Psoas muscle (tissue), 8 donors: ENCODE results near the gene LHCGR. TPM values are rescaled to one million over a fixed set of nuclear protein-coding genes. Genes with fewer than 3 reads are reported as not detected.

Experiments
- ATAC-seq, 4 donors: fragments of 200-7000 bp; cut with Tn5 transposase; one replicate each; pipeline ENCODE4 v1.9.1; 2020; ENCODE audit warnings: moderate library complexity in 3 of 4, mild to moderate bottlenecking in 2 of 4
- DNase-seq, 2 donors: peaks; one replicate each; pipeline ENCODE4 v3.0.0-alpha.2; 2020
- H3K27ac ChIP-seq: fragments of 200-600 bp; one replicate; pipeline ENCODE4 v1.8.0; 2022
- H3K27me3 ChIP-seq, 3 donors: fragments of 200-600 bp in 1 of 3; one replicate each; pipeline versions ENCODE4 v1.6.1 to v1.8.0; 2013 to 2022; ENCODE audit warnings: low read length in 2 of 3, mild to moderate bottlenecking in 2 of 3, moderate library complexity in 1 of 3; ENCODE audit not compliant: insufficient read depth in 3 of 3
- H3K36me3 ChIP-seq, 2 donors: fragments of 200-600 bp in 1 of 2; one replicate each; pipeline versions ENCODE4 v1.6.1 to v1.8.0; 2013 to 2022; ENCODE audit warnings: low read depth in 1 of 2, mild to moderate bottlenecking in 1 of 2, moderate library complexity in 1 of 2; ENCODE audit not compliant: insufficient read depth in 1 of 2
- H3K4me1 ChIP-seq: fragments of 200-600 bp; one replicate; pipeline ENCODE4 v1.8.0; 2022
- H3K4me3 ChIP-seq: fragments of 200-600 bp; one replicate; pipeline ENCODE4 v1.8.0; 2022; ENCODE audit warnings: mild to moderate bottlenecking
- H3K9me3 ChIP-seq: fragments of 200-600 bp; one replicate; pipeline ENCODE4 v1.8.0; 2022
- CTCF ChIP-seq: fragments of 200-600 bp; IDR thresholded peaks from one replicate; pipeline ENCODE4 v1.8.0; 2022; ENCODE audit warnings: antibody characterized with exemption
- WGBS, 3 donors: extraction: QIAGEN DNeasy Blood & Tissue Kit; methylation state at CpG; one replicate each; pipeline versions ENCODE4 v1.1.6 to v1.1.7; 2013; 5-methylcytosine and 5-hydroxymethylcytosine counted together
- intact Hi-C, 2 donors: fragments of 100-400 bp; cut with DNase I; formaldehyde crosslinking; loops; one replicate each; pipeline versions ENCODE4 v1.11.0 to v1.14.2; 2022
- polyA plus RNA-seq, 3 donors: library from polyadenylated mRNA; stranded (reverse); fragments of 200-250 nt; gene quantifications; one replicate each; pipeline ENCODE4 v1.2.3, GENCODE V29; 2013
- total RNA-seq, 4 donors: library from RNA; stranded (reverse); fragmentation: NEBNext Ultra II Directional in 2 of 4; extraction: Animal tissue kit (Norgen Biotek cat#: 25700) in 2 of 4; gene quantifications; one replicate each; pipeline versions ENCODE4 v1.2.1 to v1.2.4, GENCODE V29; 2021 to 2023
- donor health status: healthy with polysubstance abuse.
- donor health status: DM: no; HTN: no; CAD: no; lungs with moderate emphysema.
- donor health status: Bipolar disorder and iron deficiency.
- donor health status: healthy.
- donor health status: DM: yes; HTN: yes; CAD: no.
- donor health status: DM: no; HTN: no; CAD: no.
- donor health status: DM: no; HTN: no; CAD: no.
- donor health status: DM: yes; HTN: yes; CAD: no.

LHCGR gene
- total and polyA plus RNA-seq, 7 donors, result 0.01 to 0.04 (median 0.03) TPM; not detected in 4

GRCh38 chr2:48727560-48727959 is 28.0 kb downstream of the LHCGR start:
- Histone ChIP-seq H3K36me3 (no peaks in the 10 kb centered on the region), H3K27ac (no peak overlapping the region), H3K4me3 (no peak overlapping the region), H3K9me3 (no peaks in the 10 kb centered on the region), H3K4me1 (no peaks in the 10 kb centered on the region), H3K27me3 (no peaks in the 10 kb centered on the region)
- TF ChIP-seq CTCF, result no peak
- intact Hi-C loops, result loop anchor here in 1 of 2 donors (5.0 kb wide), 1 partner anchor 125 kb away; no protein-coding TSS in a partner anchor
- DNase-seq, result no peak
- 83 to 87% (median 85%) methylated on average over 2 of the region's 2 CpGs for whole genome bisulfite sequencing, 3 donors
- no peak for ATAC-seq

GRCh38 chr2:48725696-48726494 is 29.6 kb downstream of the LHCGR start:
- intact Hi-C loops, result loop anchor here in 1 of 2 donors (5.0 kb wide), 1 partner anchor 124 kb away; no protein-coding TSS in a partner anchor
- H3K36me3 ChIP-seq, result no peaks in the 10 kb centered on the region
- H3K27ac ChIP-seq, result no peak overlapping the region
- no peak for DNase-seq
- no peaks in the 10 kb centered on the region for H3K9me3 ChIP-seq
- no peaks in the 10 kb centered on the region for H3K4me1 ChIP-seq
- no peak for TF ChIP-seq CTCF
- H3K27me3 ChIP-seq, result no peaks in the 10 kb centered on the region
- H3K4me3 ChIP-seq, result no peak overlapping the region
- ATAC-seq, result no peak
- WGBS, 3 donors, result 65 to 69% (median 68%) methylated on average over 7 of the region's 7 CpGs

GRCh38 chr2:48724278-48724677 is 31.2 kb downstream of the LHCGR start:
- ATAC-seq, result no peak
- WGBS, 3 donors, result 21 to 26% (median 25%) methylated on average over 2 of the region's 2 CpGs
- no peak for TF ChIP-seq CTCF
- no peaks in the 10 kb centered on the region for H3K4me1 ChIP-seq
- H3K9me3 ChIP-seq, result no peaks in the 10 kb centered on the region
- no peak for DNase-seq
- H3K4me3 ChIP-seq, result no peak overlapping the region
- intact Hi-C loops, result no loop called here
- H3K27me3 ChIP-seq, result no peaks in the 10 kb centered on the region
- H3K27ac ChIP-seq, result no peak overlapping the region
- H3K36me3 ChIP-seq, result no peaks in the 10 kb centered on the region

GRCh38 chr2:48723129-48723528 is 32.4 kb downstream of the LHCGR start:
- H3K4me3 ChIP-seq, result no peak overlapping the region
- H3K27ac ChIP-seq, result no peak overlapping the region
- H3K36me3 ChIP-seq, result no peaks in the 10 kb centered on the region
- DNase-seq, result no peak
- no peaks in the 10 kb centered on the region for H3K4me1 ChIP-seq
- H3K27me3 ChIP-seq, result no peaks in the 10 kb centered on the region
- intact Hi-C loops, result no loop called here
- no peak for TF ChIP-seq CTCF
- no peaks in the 10 kb centered on the region for H3K9me3 ChIP-seq
- ATAC-seq, result no peak

- ATAC-seq (no peak), DNase-seq (no peak)
- Histone ChIP-seq H3K9me3 (no peaks in the 10 kb centered on the region), H3K36me3 (no peaks in the 10 kb centered on the region), H3K4me1 (no peaks in the 10 kb centered on the region), H3K27me3 (no peaks in the 10 kb centered on the region), H3K4me3 (no peak overlapping the region), H3K27ac (no peak overlapping the region)
- WGBS, 3 donors, result 75 to 94% (median 76%) methylated on average over 1 of the region's 1 CpG
- intact Hi-C loops, result no loop called here
- TF ChIP-seq CTCF, result no peak
Measured at GRCh38 chr2:48722391-48722790, 33.1 kb downstream of the LHCGR start.
